Panc1 (cell line): ENCODE measurements around the gene NBEAL1. TPM values are rescaled to one million over a fixed set of nuclear protein-coding genes. Genes with fewer than 3 reads are reported as not detected.

Experiments used
- ATAC-seq: fragments of 200-7000 bp; cut with Tn5 transposase; 2 replicates; pipeline ENCODE4 v1.9.1; 2020; ENCODE audit warnings: mild to moderate bottlenecking, moderate library complexity
- BruUV-seq: library from RNA; stranded (reverse); fragments of 400-500 nt; replicated peaks from 2 replicates; lab custom pipeline; 2021; lab: Mats Ljungman, UMichigan
- CTCF ChIA-PET: fragments of 300-600 bp; sonication (Branson Sonifier 250); formaldehyde crosslinking; loops from one replicate; lab custom pipeline; 2022; ENCODE audit warnings: antibody characterized with exemption; lab: Charles Lee
- POLR2A ChIA-PET: fragments of 300-600 bp; sonication (Branson Sonifier 250); formaldehyde crosslinking; loops from one replicate; lab custom pipeline; 2022; ENCODE audit warnings: antibody characterized with exemption; lab: Charles Lee
- DNase-seq: peaks from one replicate; pipeline ENCODE4 v3.0.0-alpha.2; 2010; ENCODE audit warnings: low read depth, low spot score
- H3K27ac ChIP-seq: 2 replicates; pipeline ENCODE4 v1.5.1; 2011; ENCODE audit warnings: mild to moderate bottlenecking, low read length, inconsistent platforms
- H3K27me3 ChIP-seq: fragments of 200-500 bp; sonication (Bioruptor generic); 2 replicates; pipeline ENCODE4 v1.6.0; 2014; ENCODE audit warnings: low read length, inconsistent platforms; ENCODE audit not compliant: control insufficient read depth, insufficient read depth
- H3K36me3 ChIP-seq: fragments of 200-500 bp; sonication (Bioruptor generic); 2 replicates; pipeline ENCODE4 v1.5.1; 2014; ENCODE audit warnings: inconsistent platforms, mild to moderate bottlenecking, low read length, moderate library complexity; ENCODE audit not compliant: control insufficient read depth, insufficient read depth
- H3K4me1 ChIP-seq: 2 replicates; pipeline ENCODE4 v1.5.1; 2011; ENCODE audit warnings: inconsistent platforms, mild to moderate bottlenecking, low read length, moderate library complexity; ENCODE audit not compliant: control insufficient read depth, insufficient read depth
- H3K4me3 ChIP-seq, 2 experiments: 2 replicates each; pipeline ENCODE4 v1.5.1; 2011 to 2012; ENCODE audit warnings: low read depth in 2 of 2, low read length in 2 of 2, mild to moderate bottlenecking in 2 of 2, inconsistent platforms in 1 of 2, moderate library complexity in 1 of 2
- H3K9me3 ChIP-seq: fragments of 200-500 bp; sonication (Bioruptor generic); 2 replicates; pipeline ENCODE4 v1.5.1; 2014; ENCODE audit warnings: low read depth, mild to moderate bottlenecking, inconsistent platforms, low read length, moderate library complexity; ENCODE audit not compliant: control insufficient read depth, insufficient read depth
- POLR2AphosphoS5 ChIP-seq: IDR thresholded peaks from 2 replicates; pipeline ENCODE4 v1.6.1; 2012; ENCODE audit warnings: mild to moderate bottlenecking, low read depth, low read length, moderate library complexity
- REST ChIP-seq, 2 experiments: IDR thresholded peaks; 2 replicates each; pipeline ENCODE4 v1.6.1; 2011 to 2012; ENCODE audit warnings: low read depth in 2 of 2, control low read depth in 1 of 2, low read length in 1 of 2, mild to moderate bottlenecking in 1 of 2, moderate library complexity in 1 of 2; ENCODE audit not compliant: insufficient read depth in 1 of 2
- SIN3A ChIP-seq: IDR thresholded peaks from 2 replicates; pipeline ENCODE4 v1.6.1; 2012; ENCODE audit warnings: low read depth, mild to moderate bottlenecking, low read length, moderate library complexity, borderline replicate concordance; ENCODE audit not compliant: insufficient read depth
- TCF7L2 ChIP-seq: IDR thresholded peaks from 2 replicates; pipeline ENCODE4 v1.6.1; 2011; ENCODE audit warnings: mild to moderate bottlenecking, low read depth, low read length, inconsistent platforms
- in situ Hi-C: cut with HindIII; loops from 2 replicates; pipeline ENCODE4 v1.10.0; 2016; ENCODE audit warnings: low sequenced_read_pairs, low pct_unique_long_range_greater_than_20kb
- intact Hi-C: fragments of 100-400 bp; cut with micrococcal nuclease; formaldehyde crosslinking; loops from one replicate; pipeline ENCODE4 v1.10.0; 2022; ENCODE audit not compliant: unreplicated experiment
- total RNA-seq: library from RNA; stranded (reverse); gene quantifications from one replicate; pipeline ENCODE4 v1.2.1, GENCODE V29; 2021; ENCODE audit not compliant: unreplicated experiment
- TF ChIP-seq, protein P1 (sequence below): fragments of 450-650 bp; IDR thresholded peaks from 2 replicates; pipeline ENCODE4 v1.5.1; 2017; ENCODE audit warnings: mild to moderate bottlenecking

The NBEAL1 gene
- total RNA-seq, 1 experiment from 2014 or later, result 26.1 TPM

DNA sequence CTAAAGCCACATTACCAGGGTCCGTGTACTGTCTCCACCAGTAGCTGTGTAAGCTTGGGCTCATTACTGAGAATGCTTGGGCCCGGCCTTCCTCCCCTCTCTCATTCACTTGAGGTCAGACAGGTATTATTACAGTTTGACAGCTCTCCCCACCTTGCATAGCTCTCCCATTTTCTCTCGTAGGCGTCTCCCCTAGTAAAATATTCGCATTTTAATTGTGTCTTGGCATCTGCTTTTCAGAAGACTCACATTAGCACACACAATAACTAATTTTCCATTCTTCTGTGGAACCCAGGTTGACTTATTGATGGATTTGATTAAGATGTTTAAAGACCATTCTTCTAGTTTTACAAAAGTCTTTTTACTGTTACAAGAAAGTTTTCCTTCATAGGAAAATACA is 153.1 kb downstream of the NBEAL1 start:
- no peak overlapping the region for H3K27ac ChIP-seq
- intact Hi-C loops, result no loop called here
- ChIA-PET CTCF (interaction anchor here (0.6 kb wide), 1 partner anchor 219 kb away, joined by 8 read pairs; no protein-coding TSS in a partner anchor), POLR2A (no interaction called here)
- no TSS peak for BruUV-seq
- in situ Hi-C loops, result no loop called here
- H3K36me3 ChIP-seq, result peaks cover 4% of the 10 kb centered on the region
- H3K4me3 ChIP-seq, result no peak overlapping the region
- H3K9me3 ChIP-seq, result no peaks in the 10 kb centered on the region
- TF ChIP-seq, protein P1, sequence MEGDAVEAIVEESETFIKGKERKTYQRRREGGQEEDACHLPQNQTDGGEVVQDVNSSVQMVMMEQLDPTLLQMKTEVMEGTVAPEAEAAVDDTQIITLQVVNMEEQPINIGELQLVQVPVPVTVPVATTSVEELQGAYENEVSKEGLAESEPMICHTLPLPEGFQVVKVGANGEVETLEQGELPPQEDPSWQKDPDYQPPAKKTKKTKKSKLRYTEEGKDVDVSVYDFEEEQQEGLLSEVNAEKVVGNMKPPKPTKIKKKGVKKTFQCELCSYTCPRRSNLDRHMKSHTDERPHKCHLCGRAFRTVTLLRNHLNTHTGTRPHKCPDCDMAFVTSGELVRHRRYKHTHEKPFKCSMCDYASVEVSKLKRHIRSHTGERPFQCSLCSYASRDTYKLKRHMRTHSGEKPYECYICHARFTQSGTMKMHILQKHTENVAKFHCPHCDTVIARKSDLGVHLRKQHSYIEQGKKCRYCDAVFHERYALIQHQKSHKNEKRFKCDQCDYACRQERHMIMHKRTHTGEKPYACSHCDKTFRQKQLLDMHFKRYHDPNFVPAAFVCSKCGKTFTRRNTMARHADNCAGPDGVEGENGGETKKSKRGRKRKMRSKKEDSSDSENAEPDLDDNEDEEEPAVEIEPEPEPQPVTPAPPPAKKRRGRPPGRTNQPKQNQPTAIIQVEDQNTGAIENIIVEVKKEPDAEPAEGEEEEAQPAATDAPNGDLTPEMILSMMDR, result no peak
- TF ChIP-seq REST (IDR thresholded peaks at IDR 0.05; ENCODE audit: insufficient read depth in 1 of 2, low read depth in 2 of 2, low read length in 1 of 2) (no peak), TCF7L2 (no peak), POLR2AphosphoS5 (no peak), SIN3A (no peak)
- ATAC-seq, result no peak
- H3K27me3 ChIP-seq, result no peaks in the 10 kb centered on the region
- no peaks in the 10 kb centered on the region for H3K4me1 ChIP-seq
- DNase-seq, result no peak

DNA sequence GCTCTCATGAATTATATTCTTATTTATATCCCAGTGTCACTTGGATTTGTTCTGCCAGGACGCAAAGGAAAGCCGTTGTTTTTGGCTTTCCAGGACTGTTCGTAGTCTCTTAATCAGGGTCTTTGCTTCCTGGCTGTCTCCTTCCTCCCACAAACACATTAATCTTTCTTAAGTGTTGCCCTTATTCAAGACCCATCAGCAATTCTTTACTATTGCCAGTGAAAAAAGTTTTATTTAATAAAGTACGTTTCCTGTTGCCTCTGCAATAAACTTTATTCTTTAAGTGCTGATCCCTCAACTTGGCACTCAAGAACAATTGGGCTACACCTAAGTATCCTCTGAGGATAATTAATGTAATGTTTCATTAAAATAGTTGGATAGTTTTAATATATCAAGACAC is 155.8 kb downstream of the NBEAL1 start:
- no peak for DNase-seq
- intact Hi-C loops, result no loop called here
- ATAC-seq, result no peak
- TF ChIP-seq SIN3A, result no peak
- no peak for TF ChIP-seq REST (IDR thresholded peaks at IDR 0.05; ENCODE audit: insufficient read depth in 1 of 2, low read depth in 2 of 2, low read length in 1 of 2)
- TF ChIP-seq TCF7L2, result no peak
- TF ChIP-seq POLR2AphosphoS5, result no peak
- TF ChIP-seq, protein P1, result no peak
- ChIA-PET POLR2A (no interaction called here), CTCF (no interaction called here)
- H3K9me3 ChIP-seq, result no peaks in the 10 kb centered on the region
- no peak overlapping the region for H3K27ac ChIP-seq
- BruUV-seq, result no TSS peak
- H3K4me1 ChIP-seq, result no peaks in the 10 kb centered on the region
- no peak overlapping the region for H3K4me3 ChIP-seq
- H3K27me3 ChIP-seq, result no peaks in the 10 kb centered on the region
- peaks cover 6% of the 10 kb centered on the region for H3K36me3 ChIP-seq
- in situ Hi-C loops, result no loop called here
